ENCODE results near the gene SIPA1L3.

Gene SIPA1L3

GRCh38 chr19:37966662-37967231, 59.7 kb downstream of the SIPA1L3 start (continued):
- TF ChIP-seq ZNF501 (tag by site-specific recombination; IDR thresholded peaks at IDR 0.05) (no peak), ZNF600 (tag by site-specific recombination; IDR thresholded peaks at IDR 0.05) (peak; percentile 65), EGR2 (tag by site-specific recombination; IDR thresholded peaks at IDR 0.05; ENCODE audit: low read depth) (peak; percentile 99), ZNF473 (tag by site-specific recombination; IDR thresholded peaks at IDR 0.05) (no peak), IKZF3 (tag by site-specific recombination; IDR thresholded peaks at IDR 0.05) (no peak), ZNF350 (tag by site-specific recombination; IDR thresholded peaks at IDR 0.05) (0 out of 2 replicates have a peak, but pooled peaks have one; percentile 25), ZNF561 (tag by site-specific recombination; IDR thresholded peaks at IDR 0.05; ENCODE audit: borderline replicate concordance) (no peak), ZNF433 (tag by site-specific recombination; IDR thresholded peaks at IDR 0.05; ENCODE audit: low read depth) (no peak), ZFHX2 (tag by site-specific recombination; conservative IDR thresholded peaks at IDR 0.05) (peak; percentile 99), ZNF529 (tag by site-specific recombination; IDR thresholded peaks at IDR 0.05; ENCODE audit: insufficient replicate concordance) (no peak), ZNF223 (tag by site-specific recombination; IDR thresholded peaks at IDR 0.05) (no peak), ZNF701 (tag by site-specific recombination; IDR thresholded peaks at IDR 0.05) (no peak), ZNF558 (tag by site-specific recombination; IDR thresholded peaks at IDR 0.05) (no peak)

GRCh38 chr19:37969695-37970094, 62.7 kb downstream of the SIPA1L3 start:
- peaks cover 0 to 10% of the 10 kb centered on the region in 2 experiments; a peak in 2 of 3 replicates for H3K36me3 ChIP-seq (ENCODE audit: control insufficient read depth in 2 of 2, insufficient read depth in 1 of 2, low read length in 2 of 2)
- peaks cover 7% of the 10 kb centered on the region; the same call in 1 of the 2 replicates for H3K4me1 ChIP-seq (ENCODE audit: control insufficient read depth, insufficient read depth, low read length)
- H3K4me3 ChIP-seq (ENCODE audit: low read depth, low read length), result no peak overlapping the region
- H3K9me3 ChIP-seq (ENCODE audit: control insufficient read depth, insufficient read depth, low read depth, low read length), result peaks cover 21% of the 10 kb centered on the region
- POLR2A ChIA-PET, result interaction anchor here (0.6 kb wide), 1 partner anchor 9 kb away, joined by 4 read pairs; no protein-coding TSS in a partner anchor
- CTCF ChIA-PET, result interaction anchor here (0.5 kb wide), 1 partner anchor 26 kb away, joined by 3 read pairs; no protein-coding TSS in a partner anchor
- 0 out of 2 replicates have a peak overlapping the region, but pooled peaks have one; percentile 10 for H3K27ac ChIP-seq (ENCODE audit: extremely low read depth, low read depth, low read length)
- TF ChIP-seq IKZF3 (tag by site-specific recombination; IDR thresholded peaks at IDR 0.05) (no peak), ZNF677 (tag by site-specific recombination; IDR thresholded peaks at IDR 0.05) (no peak), ZNF623 (tag by site-specific recombination; IDR thresholded peaks at IDR 0.05) (no peak), ZNF24 (tag by site-specific recombination; IDR thresholded peaks at IDR 0.05) (no peak), ZBTB6 (tag by site-specific recombination; IDR thresholded peaks at IDR 0.05) (no peak), ZNF792 (tag by site-specific recombination; IDR thresholded peaks at IDR 0.05) (no peak), ZNF19 (tag by site-specific recombination; IDR thresholded peaks at IDR 0.05; ENCODE audit: low read depth) (no peak), MYNN (tag by site-specific recombination; IDR thresholded peaks at IDR 0.05; ENCODE audit: borderline replicate concordance) (no peak), ZNF112 (tag by site-specific recombination; IDR thresholded peaks at IDR 0.05) (no peak), ZNF629 (tag by site-specific recombination; IDR thresholded peaks at IDR 0.05) (no peak), MZF1 (tag by site-specific recombination; IDR thresholded peaks at IDR 0.05; ENCODE audit: borderline replicate concordance) (no peak), ZBTB44 (tag by site-specific recombination; IDR thresholded peaks at IDR 0.05) (no peak), ZNF214 (tag by site-specific recombination; IDR thresholded peaks at IDR 0.05; ENCODE audit: borderline replicate concordance) (no peak), PRDM2 (tag by site-specific recombination; IDR thresholded peaks at IDR 0.05; ENCODE audit: borderline replicate concordance) (no peak)
